Vagina (tissue), 2 donors: ENCODE data around the gene ARHGEF40. TPM values are rescaled to one million over a fixed set of nuclear protein-coding genes. Genes with fewer than 3 reads are reported as not detected.
A peak's percentile ranks its signal among the peaks of the same experiment; 100 is the strongest.

Experiments used
- DNase-seq, 2 donors: peaks; one replicate each; pipeline ENCODE4 v3.0.0-alpha.2; 2017; ENCODE audit errors: extremely low spot score in 2 of 2
- H3K27ac ChIP-seq: fragments of 200-600 bp; sonication (generic); one replicate; pipeline ENCODE4 v1.5.1; 2019
- H3K27me3 ChIP-seq: fragments of 200-600 bp; sonication (generic); one replicate; pipeline ENCODE4 v1.5.1; 2019
- H3K36me3 ChIP-seq, 2 donors: fragments of 200-600 bp; sonication (generic); one replicate each; pipeline ENCODE4 v1.5.1; 2017 to 2019
- H3K4me1 ChIP-seq: fragments of 200-600 bp; sonication (generic); one replicate; pipeline ENCODE4 v1.5.1; 2019
- H3K4me3 ChIP-seq, 2 donors: fragments of 200-600 bp; sonication (generic); 1 replicate in 1 of 2; 2 replicates in 1 of 2; pipeline ENCODE4 v1.5.1; 2016 to 2019
- H3K9me3 ChIP-seq: fragments of 200-600 bp; sonication (generic); one replicate; pipeline ENCODE4 v1.5.1; 2019
- CTCF ChIP-seq, 3 experiments: fragments of 450-650 bp in 2 of 3; fragments of 200-600 bp in 1 of 3; sonication (generic) in 1 of 3; IDR thresholded peaks; one replicate each; pipeline ENCODE4 v1.5.1; 2017 to 2019; ENCODE audit warnings: antibody characterized with exemption in 3 of 3, mild to moderate bottlenecking in 2 of 3, moderate library complexity in 2 of 3
- POLR2A ChIP-seq, 2 donors: fragments of 450-650 bp; IDR thresholded peaks; one replicate each; pipeline ENCODE4 v1.6.1; 2017; ENCODE audit warnings: antibody characterized with exemption in 2 of 2, mild to moderate bottlenecking in 2 of 2, moderate library complexity in 2 of 2
- POLR2AphosphoS5 ChIP-seq, 2 donors: sonication (generic); formaldehyde crosslinking; IDR thresholded peaks; one replicate each; pipeline ENCODE4 v1.9.0; 2017; ENCODE audit warnings: antibody characterized with exemption in 2 of 2, mild to moderate bottlenecking in 2 of 2, low read depth in 1 of 2; ENCODE audit not compliant: insufficient read depth in 1 of 2
- intact Hi-C: fragments of 100-400 bp; cut with DNase I; formaldehyde crosslinking; loops from one replicate; pipeline ENCODE4 v1.15.1; 2023
- total RNA-seq: library from RNA; depleted of rRNA; stranded (reverse); fragments of >200 nt; gene quantifications from one replicate; pipeline ENCODE4 v1.2.3, GENCODE V29; 2016

Gene ARHGEF40
- total RNA-seq, 1 donor from 2014 or later: 36.3 TPM

GRCh38 chr14:21098076-21098891 lies 28.2 kb downstream of the ARHGEF40 start, which contains the start of gene ZNF219:
TSS of gene ZNF219 (minus strand) at chr14:21098655. CDS start at chr14:21093591, 5,064 bp downstream.
- no peaks in the 10 kb centered on the region for H3K36me3 ChIP-seq
- TF ChIP-seq POLR2AphosphoS5 (IDR thresholded peaks at IDR 0.05; ENCODE audit: insufficient read depth in 1 of 2, low read depth in 1 of 2): peak; percentile 19 to 33
- no peak for TF ChIP-seq CTCF (IDR thresholded peaks at IDR 0.05)
- TF ChIP-seq POLR2A (IDR thresholded peaks at IDR 0.05): peak in 1 of 2 donors; percentile 24
- DNase-seq: no peak
- H3K27me3 ChIP-seq: no peaks in the 10 kb centered on the region
- peak within 1 kb of the TSS; percentile 62 to 73 for H3K4me3 ChIP-seq
- H3K9me3 ChIP-seq: no peaks in the 10 kb centered on the region
- H3K27ac ChIP-seq: peak within 1 kb of the TSS; percentile 95
- H3K4me1 ChIP-seq: peaks cover 55% of the 10 kb centered on the region
- intact Hi-C loops: no loop called here

GRCh38 chr14:21098892-21099595 lies 28.9 kb downstream of the ARHGEF40 start:
- H3K4me1 ChIP-seq: peaks cover 53% of the 10 kb centered on the region
- peak overlapping the region; percentile 62 to 73 for H3K4me3 ChIP-seq
- no peaks in the 10 kb centered on the region for H3K27me3 ChIP-seq
- H3K36me3 ChIP-seq: no peaks in the 10 kb centered on the region
- DNase-seq: no peak
- TF ChIP-seq POLR2A (IDR thresholded peaks at IDR 0.05): no peak
- TF ChIP-seq POLR2AphosphoS5 (IDR thresholded peaks at IDR 0.05; ENCODE audit: insufficient read depth in 1 of 2, low read depth in 1 of 2): no peak
- TF ChIP-seq CTCF (IDR thresholded peaks at IDR 0.05): no peak
- peak overlapping the region; percentile 95 for H3K27ac ChIP-seq
- no peaks in the 10 kb centered on the region for H3K9me3 ChIP-seq
- intact Hi-C loops: no loop called here

GRCh38 chr14:21099596-21099985 lies 29.5 kb downstream of the ARHGEF40 start:
- TF ChIP-seq CTCF (IDR thresholded peaks at IDR 0.05) (no peak), POLR2A (IDR thresholded peaks at IDR 0.05) (no peak), POLR2AphosphoS5 (IDR thresholded peaks at IDR 0.05; ENCODE audit: insufficient read depth in 1 of 2, low read depth in 1 of 2) (no peak)
- H3K36me3 ChIP-seq: no peaks in the 10 kb centered on the region
- H3K4me1 ChIP-seq: peaks cover 50% of the 10 kb centered on the region
- DNase-seq: no peak
- no peaks in the 10 kb centered on the region for H3K9me3 ChIP-seq
- H3K27ac ChIP-seq: peak overlapping the region; percentile 95
- H3K4me3 ChIP-seq: peak overlapping the region in 1 of 2 donors; percentile 62
- intact Hi-C loops: no loop called here
- no peaks in the 10 kb centered on the region for H3K27me3 ChIP-seq

GRCh38 chr14:21100931-21101330 lies 30.8 kb downstream of the ARHGEF40 start, which contains the start of gene TMEM253:
TSS of gene TMEM253 (plus strand) at chr14:21101066. CDS start at chr14:21101344, 278 bp downstream.
- Histone ChIP-seq H3K36me3 (no peaks in the 10 kb centered on the region), H3K27ac (peak within 1 kb of the TSS; percentile 95), H3K9me3 (no peaks in the 10 kb centered on the region), H3K4me1 (peaks cover 60% of the 10 kb centered on the region), H3K4me3 (no peak within 1 kb of the TSS), H3K27me3 (no peaks in the 10 kb centered on the region)
- peak in 1 of 2 donors; percentile 47 for DNase-seq
- TF ChIP-seq CTCF (IDR thresholded peaks at IDR 0.05) (no peak), POLR2A (IDR thresholded peaks at IDR 0.05) (no peak), POLR2AphosphoS5 (IDR thresholded peaks at IDR 0.05; ENCODE audit: insufficient read depth in 1 of 2, low read depth in 1 of 2) (no peak)
- intact Hi-C loops: loop anchor here (5.0 kb wide), 1 partner anchor 74 kb away; the partner anchor contains the start of gene NDRG2
